HL-60 (cell line): ENCODE measurements around the gene TRPV3.

ENCODE experiments used
- DNase-seq, 2 experiments: peaks; one replicate each; pipeline ENCODE4 v3.0.0-alpha.2; 2010 to 2020; ENCODE audit warnings: low read depth in 1 of 2, low spot score in 1 of 2
- H3K27ac ChIP-seq: fragments of 250-450 bp; sonication (Bioruptor Pico); replicated peaks from 2 replicates; pipeline ENCODE4 v1.5.1; 2020; ENCODE audit warnings: mild to moderate bottlenecking, moderate library complexity
- H3K27me3 ChIP-seq: fragments of 250-450 bp; sonication (Bioruptor Pico); 2 replicates; pipeline ENCODE4 v1.5.1; 2021; ENCODE audit warnings: mild to moderate bottlenecking, moderate library complexity; ENCODE audit not compliant: insufficient read depth, poor library complexity, severe bottlenecking
- H3K4me3 ChIP-seq: replicated peaks from 2 replicates; pipeline ENCODE4 v1.5.1; 2011; ENCODE audit warnings: mild to moderate bottlenecking, control low read depth, low read length; ENCODE audit not compliant: insufficient read depth
- GABPA ChIP-seq: IDR thresholded peaks from 2 replicates; pipeline ENCODE4 v1.6.1; 2012; ENCODE audit warnings: low read depth
- POLR2AphosphoS5 ChIP-seq: IDR thresholded peaks from 2 replicates; pipeline ENCODE4 v1.6.1; 2012; ENCODE audit warnings: low read depth
- SPI1 ChIP-seq: IDR thresholded peaks from 2 replicates; pipeline ENCODE4 v1.6.1; 2012; ENCODE audit warnings: low read depth, mild to moderate bottlenecking, borderline replicate concordance
- TF ChIP-seq, protein P1 (sequence below): IDR thresholded peaks from 2 replicates; pipeline ENCODE4 v1.6.1; 2012; ENCODE audit warnings: low read depth; ENCODE audit not compliant: insufficient replicate concordance
- TF ChIP-seq, protein P2 (sequence below): IDR thresholded peaks from one replicate; pipeline ENCODE4 v1.5.1; 2011; ENCODE audit warnings: low read length, control low read depth, inconsistent platforms; ENCODE audit not compliant: insufficient read depth

The TRPV3 gene

DNA sequence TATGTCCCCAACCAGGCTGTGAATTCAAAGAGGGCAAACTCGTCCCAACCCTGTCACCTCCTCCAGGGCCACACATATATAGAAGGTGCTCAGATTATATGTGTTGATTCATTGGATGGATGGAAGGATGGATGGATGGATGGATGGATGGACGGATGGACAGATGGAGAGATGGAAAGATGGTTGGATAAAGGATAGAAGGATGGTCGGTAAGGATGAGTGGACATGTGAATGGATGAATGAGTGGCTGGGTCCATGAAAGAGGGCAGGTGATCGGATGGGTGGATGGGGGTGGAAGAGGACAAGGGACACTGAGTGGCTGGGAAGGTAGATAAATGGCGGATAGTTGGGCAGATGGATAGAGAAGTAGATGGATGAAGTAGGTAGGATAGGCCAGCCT, 30.1 kb downstream of the TRPV3 start:
- no peak for DNase-seq
- Histone ChIP-seq H3K27me3 (no peaks in the 10 kb centered on the region), H3K4me3 (no peak overlapping the region), H3K27ac (no peak overlapping the region)
- TF ChIP-seq POLR2AphosphoS5, result no peak
- TF ChIP-seq, protein P1, sequence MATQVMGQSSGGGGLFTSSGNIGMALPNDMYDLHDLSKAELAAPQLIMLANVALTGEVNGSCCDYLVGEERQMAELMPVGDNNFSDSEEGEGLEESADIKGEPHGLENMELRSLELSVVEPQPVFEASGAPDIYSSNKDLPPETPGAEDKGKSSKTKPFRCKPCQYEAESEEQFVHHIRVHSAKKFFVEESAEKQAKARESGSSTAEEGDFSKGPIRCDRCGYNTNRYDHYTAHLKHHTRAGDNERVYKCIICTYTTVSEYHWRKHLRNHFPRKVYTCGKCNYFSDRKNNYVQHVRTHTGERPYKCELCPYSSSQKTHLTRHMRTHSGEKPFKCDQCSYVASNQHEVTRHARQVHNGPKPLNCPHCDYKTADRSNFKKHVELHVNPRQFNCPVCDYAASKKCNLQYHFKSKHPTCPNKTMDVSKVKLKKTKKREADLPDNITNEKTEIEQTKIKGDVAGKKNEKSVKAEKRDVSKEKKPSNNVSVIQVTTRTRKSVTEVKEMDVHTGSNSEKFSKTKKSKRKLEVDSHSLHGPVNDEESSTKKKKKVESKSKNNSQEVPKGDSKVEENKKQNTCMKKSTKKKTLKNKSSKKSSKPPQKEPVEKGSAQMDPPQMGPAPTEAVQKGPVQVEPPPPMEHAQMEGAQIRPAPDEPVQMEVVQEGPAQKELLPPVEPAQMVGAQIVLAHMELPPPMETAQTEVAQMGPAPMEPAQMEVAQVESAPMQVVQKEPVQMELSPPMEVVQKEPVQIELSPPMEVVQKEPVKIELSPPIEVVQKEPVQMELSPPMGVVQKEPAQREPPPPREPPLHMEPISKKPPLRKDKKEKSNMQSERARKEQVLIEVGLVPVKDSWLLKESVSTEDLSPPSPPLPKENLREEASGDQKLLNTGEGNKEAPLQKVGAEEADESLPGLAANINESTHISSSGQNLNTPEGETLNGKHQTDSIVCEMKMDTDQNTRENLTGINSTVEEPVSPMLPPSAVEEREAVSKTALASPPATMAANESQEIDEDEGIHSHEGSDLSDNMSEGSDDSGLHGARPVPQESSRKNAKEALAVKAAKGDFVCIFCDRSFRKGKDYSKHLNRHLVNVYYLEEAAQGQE, result no peak

DNA sequence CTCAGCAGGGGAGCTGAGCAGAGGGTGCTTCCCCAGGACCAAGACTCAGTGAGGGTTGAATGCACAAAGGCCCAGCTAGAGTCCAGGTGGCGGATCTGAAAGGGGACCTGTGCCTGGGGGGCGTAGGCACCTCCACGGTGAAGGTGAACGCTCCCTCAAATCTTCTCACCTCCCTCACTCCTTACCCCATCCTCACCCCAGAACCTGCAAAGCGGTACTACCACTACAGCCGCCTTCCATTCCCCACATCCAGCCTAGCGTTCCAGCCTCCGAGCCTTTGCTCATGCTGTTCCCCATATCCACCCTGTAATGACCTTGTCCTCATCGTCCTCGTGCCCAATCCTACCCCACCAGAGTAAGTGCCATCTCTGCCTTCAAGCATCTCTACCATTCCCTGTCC, 30.6 kb downstream of the TRPV3 start:
- Histone ChIP-seq H3K27ac (no peak overlapping the region), H3K4me3 (no peak overlapping the region), H3K27me3 (no peaks in the 10 kb centered on the region)
- DNase-seq, result no peak
- TF ChIP-seq GABPA, result no peak
- TF ChIP-seq, protein P2, sequence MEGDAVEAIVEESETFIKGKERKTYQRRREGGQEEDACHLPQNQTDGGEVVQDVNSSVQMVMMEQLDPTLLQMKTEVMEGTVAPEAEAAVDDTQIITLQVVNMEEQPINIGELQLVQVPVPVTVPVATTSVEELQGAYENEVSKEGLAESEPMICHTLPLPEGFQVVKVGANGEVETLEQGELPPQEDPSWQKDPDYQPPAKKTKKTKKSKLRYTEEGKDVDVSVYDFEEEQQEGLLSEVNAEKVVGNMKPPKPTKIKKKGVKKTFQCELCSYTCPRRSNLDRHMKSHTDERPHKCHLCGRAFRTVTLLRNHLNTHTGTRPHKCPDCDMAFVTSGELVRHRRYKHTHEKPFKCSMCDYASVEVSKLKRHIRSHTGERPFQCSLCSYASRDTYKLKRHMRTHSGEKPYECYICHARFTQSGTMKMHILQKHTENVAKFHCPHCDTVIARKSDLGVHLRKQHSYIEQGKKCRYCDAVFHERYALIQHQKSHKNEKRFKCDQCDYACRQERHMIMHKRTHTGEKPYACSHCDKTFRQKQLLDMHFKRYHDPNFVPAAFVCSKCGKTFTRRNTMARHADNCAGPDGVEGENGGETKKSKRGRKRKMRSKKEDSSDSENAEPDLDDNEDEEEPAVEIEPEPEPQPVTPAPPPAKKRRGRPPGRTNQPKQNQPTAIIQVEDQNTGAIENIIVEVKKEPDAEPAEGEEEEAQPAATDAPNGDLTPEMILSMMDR, result no peak
- TF ChIP-seq SPI1, result no peak
- no peak for TF ChIP-seq POLR2AphosphoS5
- TF ChIP-seq, protein P1, result no peak

DNA sequence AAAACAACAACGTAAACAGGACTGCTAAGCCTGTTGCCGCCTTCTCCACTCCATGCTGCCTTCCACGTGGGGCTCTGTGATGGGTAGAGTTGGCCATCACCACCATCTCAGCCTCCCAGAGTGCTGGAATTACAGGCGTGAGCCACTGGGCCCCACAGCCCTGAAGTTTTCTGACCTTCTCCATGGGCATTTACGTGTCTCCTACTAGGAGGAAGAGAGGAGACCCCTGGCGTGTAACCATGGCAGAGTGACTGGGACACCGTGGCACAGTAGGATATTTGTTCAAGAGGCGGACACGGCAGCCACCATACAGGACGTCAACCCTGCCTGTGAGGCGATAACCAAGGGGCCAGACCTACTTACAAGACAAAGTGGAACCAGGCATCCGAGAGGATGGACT, 31.1 kb downstream of the TRPV3 start:
- H3K4me3 ChIP-seq, result no peak overlapping the region
- no peak for DNase-seq
- TF ChIP-seq, protein P1, result no peak
- no peak for TF ChIP-seq POLR2AphosphoS5
- no peak for TF ChIP-seq SPI1
- no peak for TF ChIP-seq GABPA
- TF ChIP-seq, protein P2, result no peak
- H3K27me3 ChIP-seq, result no peaks in the 10 kb centered on the region
- no peak overlapping the region for H3K27ac ChIP-seq

DNA sequence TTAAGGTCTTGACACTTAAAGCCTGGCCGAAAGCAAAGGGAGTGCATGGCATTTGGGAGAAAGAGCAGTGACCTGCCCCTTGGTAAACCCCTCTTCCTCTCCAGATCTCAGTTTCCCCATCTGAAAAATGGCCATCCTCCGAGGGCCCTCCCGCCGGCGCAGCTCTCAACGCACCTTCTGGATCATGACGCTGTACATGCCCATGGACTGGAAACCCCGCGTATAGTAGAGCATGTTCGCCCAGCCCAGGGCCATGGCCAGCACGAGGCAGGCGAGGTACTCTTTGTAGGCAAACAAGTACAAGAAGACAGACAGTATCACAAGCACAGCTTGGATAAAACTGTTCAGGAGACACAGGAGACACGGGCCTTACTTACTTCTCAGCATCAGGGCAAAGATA, 33.6 kb downstream of the TRPV3 start:
- DNase-seq, result no peak
- TF ChIP-seq, protein P2, result no peak
- TF ChIP-seq GABPA (no peak), POLR2AphosphoS5 (no peak), SPI1 (no peak)
- TF ChIP-seq, protein P1, result no peak
- no peaks in the 10 kb centered on the region for H3K27me3 ChIP-seq
- no peak overlapping the region for H3K27ac ChIP-seq
- no peak overlapping the region for H3K4me3 ChIP-seq
